ENCODE measurements around the gene DGKB.

DGKB gene

DNA sequence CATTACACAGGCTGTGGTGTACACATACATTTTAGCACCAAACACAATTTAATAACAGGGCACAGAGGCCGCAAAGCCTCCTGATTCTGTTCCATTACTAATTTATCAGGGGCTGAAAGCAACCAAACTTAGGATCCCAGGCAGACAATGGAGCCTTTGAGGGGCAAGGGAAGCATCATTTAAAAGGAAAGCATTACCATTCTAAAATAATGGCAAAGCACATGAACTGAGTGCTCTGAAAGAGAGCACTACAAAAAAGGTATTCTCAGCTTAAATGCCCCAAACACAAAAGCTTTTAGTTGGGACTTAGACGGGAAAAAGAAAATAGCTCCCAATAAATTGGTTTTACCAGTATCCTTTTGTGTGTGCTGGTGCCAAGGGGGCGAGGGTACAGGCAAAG is 631.1 kb downstream of the DGKB start:
- DNase-seq, result no peak

DNA sequence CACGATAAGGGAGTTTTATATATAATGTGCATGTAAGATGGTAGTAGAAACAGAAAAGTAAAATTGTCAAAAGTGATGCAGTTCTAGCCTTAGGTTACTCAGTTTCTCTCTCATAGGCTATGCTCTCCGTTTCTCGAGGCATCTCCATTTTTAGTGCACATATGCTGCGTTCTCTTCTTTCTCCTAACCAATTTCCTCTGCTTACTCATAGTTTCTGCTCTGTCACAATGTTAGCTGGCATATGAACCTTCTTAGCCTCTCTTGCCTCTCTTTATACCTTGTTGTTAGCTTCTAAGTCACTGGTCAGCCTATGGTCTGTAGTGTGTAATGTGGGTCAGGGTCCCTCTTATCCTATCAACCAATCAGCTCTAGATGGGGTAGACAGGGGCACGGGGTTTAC is 632.5 kb downstream of the DGKB start:
- no peak for DNase-seq

DNA sequence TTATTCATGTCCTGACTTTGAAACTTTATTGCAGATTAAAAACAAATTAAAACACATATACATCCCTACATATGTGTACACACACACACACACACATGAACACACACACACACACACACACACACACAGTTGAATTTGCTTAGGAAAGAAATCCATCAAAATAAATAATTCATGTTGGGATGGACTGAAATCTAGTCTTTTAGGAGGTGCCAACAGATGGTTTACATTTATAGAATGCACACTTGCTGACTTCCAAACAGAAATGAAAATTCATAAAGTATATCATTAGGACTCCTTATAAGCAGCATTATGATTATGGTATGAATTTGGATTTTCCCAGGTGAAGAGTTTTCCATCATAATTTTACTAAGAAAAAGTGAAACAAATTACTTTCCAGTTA is 642.5 kb downstream of the DGKB start:
- no peak for DNase-seq

DNA sequence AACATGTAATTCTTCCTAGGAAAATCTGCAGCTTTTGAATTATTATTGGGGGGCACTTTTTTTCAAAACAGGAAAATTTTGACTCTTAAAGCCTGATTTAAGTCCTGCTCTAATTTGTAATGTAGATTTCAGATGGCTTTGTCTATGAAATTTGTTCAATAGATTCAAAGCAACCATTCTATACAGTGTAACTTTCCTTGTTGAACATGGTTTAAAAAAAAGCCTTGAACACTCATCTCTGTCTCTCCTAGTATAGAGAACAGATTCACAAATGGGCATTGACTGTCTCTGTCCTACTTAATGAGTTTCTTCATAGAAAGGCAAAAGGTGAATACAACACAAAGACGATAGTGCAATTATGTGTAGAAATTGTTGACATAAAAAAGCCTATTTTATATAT is 643.7 kb downstream of the DGKB start:
- DNase-seq, result no peak

DNA sequence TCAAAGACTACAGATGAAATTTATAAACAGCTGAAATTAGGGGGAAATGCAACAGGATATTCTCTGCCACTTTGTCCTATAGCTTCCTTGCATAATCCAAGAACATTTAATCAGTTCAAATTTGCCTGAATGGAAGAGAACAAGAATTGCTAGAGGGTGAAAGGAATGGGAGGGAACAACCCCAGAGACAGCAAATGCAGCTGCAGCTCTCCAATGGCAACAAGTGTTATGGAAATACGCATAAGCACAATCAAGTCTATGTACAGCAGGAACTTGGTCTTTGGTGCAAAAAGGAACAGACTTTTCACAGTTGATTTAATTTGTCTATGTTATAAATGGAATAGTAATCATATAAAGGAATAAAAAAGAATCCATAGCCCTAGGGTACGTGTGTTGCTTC is 644.1 kb downstream of the DGKB start:
- DNase-seq, result no peak

DNA sequence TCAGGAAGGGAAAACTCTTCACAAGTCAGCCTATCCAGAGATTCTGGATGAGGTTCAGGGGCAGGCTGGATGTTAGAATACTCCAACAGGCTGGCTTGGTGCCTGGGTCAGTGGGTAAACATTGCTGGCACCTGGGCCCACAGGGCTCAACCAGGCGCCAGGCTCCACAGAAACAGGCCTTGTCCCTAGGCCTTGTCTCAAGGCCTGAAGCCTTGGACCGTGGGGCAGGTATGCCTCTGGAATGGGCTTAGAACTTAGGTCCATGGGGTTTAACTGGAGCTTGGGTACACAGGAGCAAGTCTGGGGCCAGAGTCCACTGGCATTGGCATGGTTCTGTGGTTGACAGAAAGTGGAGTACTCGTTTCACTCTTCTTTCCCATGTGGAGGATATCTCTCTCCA is 650.1 kb downstream of the DGKB start:
- no peak for DNase-seq

DNA sequence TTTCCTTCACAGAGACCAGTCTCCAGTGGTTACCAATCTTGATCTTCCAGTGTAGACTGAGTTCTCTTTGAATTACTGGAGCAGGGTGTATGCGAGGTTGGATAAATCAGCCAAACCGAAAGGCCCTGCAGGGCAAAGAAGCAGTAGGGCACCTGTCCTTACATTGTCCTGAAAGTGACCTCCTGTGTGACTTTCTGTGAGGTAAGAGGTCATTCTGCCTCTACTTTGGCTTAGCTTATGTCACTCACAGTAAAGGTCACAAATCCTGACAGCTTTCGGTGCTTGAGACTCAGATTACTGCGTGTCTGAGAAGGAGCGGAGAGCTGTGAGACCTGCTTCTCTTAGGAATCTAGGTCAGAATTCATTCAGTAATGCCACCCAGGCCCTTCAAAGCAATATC is 660.4 kb downstream of the DGKB start:
- DNase-seq, result no peak

DNA sequence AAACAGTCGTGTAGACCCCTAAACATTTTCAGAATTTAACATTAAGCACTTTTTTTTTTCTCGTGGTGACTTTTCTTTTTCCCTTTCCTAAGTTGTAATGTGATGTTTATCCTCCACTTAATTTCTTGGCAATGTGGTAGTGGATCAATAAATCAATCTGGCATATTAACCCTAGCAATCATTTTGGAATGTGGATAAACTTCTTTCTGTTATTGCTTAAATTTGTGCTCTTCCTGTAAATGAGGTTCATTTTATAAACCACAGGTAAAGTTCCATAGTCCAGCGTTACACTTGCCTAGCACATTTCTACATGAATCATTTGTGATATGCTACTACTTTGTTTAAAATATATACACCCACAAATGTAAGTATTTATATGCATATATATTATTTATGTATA is 665.7 kb downstream of the DGKB start:
- no peak for DNase-seq

DNA sequence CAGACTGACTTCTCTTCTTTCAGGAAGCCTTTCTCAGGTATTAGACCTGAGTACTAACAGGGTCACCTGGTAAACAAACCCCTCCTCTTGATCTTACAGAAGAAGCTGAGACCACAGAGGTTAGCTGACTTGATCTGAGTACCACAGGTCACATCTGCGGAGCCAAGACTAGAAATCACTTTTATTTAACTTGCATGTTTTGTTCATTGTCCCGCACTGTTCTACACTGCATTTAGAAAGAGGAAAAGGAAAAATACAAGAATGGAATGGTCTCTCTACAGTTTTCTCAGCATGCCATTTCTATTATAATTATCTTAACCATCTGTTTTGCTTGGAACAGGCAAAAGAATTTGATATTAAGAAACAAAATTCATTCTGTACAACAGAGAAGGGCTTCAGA is 667.5 kb downstream of the DGKB start:
- DNase-seq, result no peak

DNA sequence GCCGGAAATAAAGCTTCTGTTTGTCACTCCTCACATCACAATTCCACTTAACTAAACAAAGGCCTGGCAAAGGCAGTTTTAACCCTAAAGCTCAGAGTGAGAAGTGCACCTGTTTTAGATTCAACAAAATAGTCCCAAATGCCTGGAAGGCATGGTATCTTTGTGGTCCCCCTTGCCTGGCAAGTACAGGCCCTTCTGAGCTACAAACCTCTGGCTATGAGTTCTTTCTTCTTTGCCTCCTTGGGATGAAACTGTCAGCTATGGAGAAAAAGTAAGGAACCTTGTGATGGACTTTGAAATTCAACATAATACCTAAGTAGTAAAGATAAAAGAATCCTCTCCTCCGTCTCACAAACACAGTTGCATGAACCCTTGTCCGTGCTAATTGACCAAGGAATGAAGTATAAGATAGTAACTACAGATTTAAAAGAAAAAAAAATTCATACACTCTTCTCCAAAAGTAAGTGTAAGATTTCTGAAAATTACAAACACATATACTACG is 668.6 kb downstream of the DGKB start:
- no peak for DNase-seq

DNA sequence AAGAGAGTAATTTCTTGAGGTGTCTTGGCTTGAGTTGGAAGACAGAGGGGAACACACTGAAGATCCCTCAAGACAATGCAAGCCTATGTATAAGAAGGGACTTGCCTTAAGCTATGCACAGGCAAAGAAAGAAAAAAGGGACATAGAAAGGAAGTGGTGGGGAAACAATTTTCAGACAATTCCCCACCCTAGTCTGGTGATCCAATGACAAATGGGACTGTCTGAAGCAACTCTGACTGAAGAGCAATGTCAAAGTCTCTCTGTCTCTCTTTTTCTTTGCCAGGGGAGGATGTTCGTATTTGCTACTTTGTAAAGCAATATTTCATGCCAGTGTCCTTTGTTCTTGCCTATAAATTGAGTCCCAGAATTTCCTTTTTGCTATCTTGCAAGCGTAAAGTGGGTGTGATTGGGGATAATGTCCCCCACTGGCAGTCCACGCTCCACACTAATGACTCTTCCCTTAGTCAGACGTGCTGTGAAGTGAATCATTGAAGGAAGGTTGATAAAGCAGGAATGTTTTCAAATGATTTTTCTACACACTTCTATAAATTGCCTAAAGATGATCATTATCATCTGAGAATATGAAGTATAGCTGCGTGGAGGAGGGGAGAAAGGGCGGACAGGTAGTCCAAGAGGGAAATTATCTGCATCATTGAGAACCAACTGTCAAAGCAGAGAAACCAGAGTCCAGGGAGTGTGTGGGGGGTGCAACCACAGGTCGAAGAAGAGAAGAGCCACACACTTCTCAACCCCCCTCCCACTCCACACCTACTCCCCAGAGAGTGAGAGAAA is 669.3 kb downstream of the DGKB start:
- no peak for DNase-seq

DNA sequence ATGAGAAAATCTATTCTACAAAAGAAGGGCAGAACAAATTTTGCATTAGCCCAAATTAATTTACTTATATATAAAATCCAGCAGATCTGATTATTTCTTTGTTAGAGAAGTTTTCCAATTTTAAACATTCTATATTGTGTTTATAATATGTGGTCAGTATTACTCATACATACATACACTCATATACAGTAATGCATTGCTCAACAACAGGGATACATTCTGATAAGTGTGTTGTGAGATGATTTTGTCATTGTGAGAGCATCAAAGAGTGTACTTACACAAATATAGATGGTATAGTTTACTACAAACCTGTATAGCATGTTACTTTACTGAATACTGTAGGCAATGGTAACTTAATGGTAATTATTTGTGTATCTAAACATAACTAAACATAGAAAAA is 673.5 kb downstream of the DGKB start:
- DNase-seq, result no peak

DNA sequence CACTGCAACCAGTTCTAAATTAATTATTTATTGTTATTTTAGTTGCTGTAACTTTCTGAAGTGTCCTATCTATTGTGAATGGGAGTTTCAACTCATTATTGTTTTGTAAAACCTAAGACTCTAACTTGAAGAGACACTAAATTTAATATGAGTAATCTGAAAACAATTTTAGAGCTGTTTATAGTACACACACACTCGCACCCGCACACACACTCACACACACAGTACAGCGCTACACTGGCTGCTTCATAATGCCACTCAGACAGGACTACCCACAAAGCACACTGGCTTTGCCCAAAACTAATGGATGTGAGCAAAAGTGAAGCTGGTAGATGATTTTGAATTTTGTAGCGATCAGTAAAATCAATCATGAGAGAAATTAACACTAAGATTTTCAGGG is 674.2 kb downstream of the DGKB start:
- DNase-seq, result no peak

DNA sequence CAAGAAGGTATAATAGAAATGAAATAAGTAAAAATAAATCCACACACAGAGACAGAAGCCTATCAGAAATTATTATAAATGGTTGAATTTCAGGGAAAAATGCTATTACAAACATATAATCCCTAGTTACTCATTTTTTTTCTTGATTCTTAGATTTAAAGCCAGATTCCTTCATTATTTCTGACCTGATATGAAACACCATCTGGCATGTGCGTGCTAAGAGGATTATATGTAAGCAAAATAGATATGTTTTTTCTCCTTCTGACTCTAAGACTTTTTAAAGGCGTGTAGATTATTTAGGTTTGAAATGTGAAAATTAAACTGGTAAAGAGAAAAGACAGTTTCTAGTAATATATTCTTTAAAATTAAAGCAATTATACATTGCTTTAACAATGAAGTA is 676.4 kb downstream of the DGKB start:
- no peak for DNase-seq

DNA sequence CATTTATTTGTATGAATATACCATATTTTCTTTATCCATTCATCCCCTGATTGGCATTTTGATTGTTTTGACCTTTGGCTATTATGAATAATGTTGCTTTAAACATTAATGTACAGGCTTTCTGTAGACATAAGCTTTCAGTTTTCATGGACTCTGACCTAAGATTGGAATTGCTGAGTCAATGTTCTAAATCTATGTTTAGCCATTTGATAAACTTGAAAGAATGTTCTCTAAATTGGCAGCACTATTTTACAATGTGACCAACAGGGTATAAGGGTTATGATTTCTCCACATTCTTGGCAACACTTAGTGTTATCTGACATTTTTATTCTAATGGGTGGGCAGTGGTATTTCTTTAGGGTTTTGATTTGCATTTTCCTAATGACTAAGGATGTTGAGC is 683.4 kb downstream of the DGKB start:
- DNase-seq, result no peak

DNA sequence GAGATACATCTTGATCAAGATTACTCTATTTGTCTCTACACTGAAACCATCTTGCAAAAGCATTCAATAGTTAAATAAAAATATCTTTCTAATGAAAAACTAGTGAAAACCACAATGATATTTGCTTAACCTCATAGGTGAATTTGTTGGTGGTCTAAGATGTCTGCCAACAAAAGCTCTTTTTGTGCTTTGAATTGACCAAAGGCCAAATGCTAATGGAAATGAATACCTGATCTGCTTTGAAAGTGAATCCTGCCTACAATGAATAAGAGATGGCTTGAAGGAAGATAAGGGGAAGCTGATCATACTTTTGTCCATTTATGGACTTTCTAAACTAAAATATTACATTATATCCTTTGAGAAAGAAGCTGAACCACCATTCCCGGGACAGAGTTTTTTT is 684.2 kb downstream of the DGKB start:
- DNase-seq, result no peak

DNA sequence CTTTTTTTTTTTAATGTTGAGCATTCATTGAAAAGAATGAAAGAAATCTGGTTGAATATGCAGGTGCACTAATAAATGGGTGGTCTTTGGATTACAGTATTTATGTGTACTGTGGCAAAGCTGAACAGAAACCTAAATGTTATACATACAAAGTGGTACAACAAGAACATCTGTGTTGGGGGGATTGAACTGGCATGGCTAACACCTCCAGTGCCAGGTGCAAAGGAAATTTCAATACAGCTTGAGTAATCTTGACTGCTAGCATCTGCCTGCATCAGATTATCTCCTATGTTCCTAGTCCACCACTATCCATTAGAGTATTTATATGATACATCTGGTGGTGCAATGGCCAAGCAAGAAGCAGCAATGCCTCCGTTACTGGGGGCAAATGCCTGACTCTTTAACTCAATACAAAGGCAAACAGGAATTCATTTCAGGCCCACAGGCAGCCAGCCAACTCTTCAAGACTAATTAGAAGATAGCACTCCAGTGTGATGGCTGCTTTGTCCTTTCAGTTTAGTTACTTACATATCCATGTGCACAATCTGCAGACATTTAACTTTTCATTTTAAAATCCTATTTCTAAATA is 692.6 kb downstream of the DGKB start:
- DNase-seq, result no peak

DNA sequence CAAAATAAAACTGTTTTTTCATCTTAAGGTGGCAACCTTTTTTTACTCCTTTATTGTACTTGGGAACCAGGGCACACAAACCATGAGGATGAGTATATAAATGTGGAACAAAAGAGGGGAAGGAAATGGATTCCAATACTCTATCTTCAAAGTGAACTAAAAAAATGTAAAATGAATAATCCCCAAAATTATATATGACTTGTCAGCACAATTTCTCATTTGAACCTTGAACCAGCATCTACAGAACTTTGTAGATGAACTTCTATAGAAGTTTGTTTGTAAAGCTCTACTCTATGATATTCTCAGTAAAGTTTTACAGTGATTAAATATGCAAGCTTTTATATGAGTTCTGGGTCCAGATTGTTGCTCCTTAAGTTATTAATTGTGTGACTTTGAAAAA is 694.8 kb downstream of the DGKB start:
- no peak for DNase-seq

DNA sequence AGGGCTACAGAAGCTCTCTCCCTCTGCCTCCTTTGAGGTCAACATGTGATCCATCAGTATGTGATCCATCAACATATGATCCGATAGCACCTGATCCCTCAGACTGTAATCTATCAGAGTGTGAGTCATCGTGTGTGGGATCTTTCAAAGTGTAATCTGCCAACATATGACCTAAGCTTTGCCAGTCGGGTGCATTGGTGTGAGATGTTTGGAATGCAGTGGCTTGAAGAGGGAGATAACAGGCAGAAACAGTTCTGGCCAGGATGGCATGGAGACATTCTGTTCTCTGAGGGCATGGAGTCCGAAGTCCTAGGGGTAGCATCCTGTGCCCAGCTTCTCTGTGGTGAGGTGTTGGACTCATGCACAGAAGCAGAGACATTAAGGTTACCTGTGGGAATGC is 695.4 kb downstream of the DGKB start:
- no peak for DNase-seq

DNA sequence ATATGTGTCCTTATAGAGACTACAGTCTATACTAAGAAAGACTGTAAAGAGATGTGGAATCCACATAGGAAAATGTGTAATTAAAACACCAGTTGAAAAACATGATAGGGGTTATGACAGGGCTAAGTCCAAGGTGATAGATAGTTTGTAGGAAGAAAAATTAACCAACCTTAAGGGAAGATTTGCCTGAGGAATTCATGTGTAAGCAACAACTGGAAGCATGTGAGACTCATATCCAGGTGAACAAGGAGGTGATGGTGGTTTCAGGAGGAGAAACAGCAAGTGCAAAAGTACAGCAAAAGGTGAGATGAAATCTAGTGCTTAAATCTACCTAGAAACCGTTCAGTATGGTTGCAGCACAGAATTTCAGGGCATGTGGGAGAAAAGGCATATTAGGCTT is 696.4 kb downstream of the DGKB start:
- no peak for DNase-seq

DNA sequence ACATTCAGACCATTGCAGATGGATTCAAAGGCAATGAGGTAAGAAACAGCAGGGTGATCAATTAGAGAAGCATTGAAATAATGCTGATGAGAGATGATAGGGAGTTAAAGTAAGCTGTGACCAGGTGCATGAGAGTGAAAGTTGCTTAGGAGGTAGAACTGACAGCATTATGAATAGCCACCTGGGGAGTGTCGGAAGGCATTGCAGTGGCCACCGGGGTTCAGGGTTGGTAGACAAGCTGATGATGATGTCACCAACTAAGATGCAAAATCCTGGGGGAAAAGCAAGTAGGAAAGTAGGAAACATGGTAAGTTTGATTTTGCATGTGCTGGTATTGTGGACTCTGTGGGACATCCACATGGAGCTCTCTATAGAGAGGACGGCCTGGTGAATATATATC is 701.2 kb downstream of the DGKB start:
- no peak for DNase-seq

DNA sequence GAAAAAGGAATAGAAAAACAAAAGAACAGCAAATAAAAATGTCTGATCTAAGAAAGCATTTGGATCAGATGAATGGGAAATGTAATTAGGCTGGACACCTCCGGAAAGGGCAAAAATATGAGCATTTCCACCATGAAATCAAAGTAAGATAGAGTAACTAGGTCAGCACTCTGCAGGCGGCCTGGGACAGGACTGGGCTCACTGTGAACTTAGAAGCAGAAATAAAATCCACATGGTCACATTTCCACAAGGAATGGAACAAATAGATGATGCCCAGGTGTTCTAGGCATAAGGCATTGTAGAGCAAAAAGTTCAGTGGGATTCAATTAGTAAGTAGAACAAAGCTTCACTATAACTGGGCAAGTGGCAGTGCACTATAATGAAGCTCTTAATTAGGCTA is 703.2 kb downstream of the DGKB start:
- no peak for DNase-seq

DNA sequence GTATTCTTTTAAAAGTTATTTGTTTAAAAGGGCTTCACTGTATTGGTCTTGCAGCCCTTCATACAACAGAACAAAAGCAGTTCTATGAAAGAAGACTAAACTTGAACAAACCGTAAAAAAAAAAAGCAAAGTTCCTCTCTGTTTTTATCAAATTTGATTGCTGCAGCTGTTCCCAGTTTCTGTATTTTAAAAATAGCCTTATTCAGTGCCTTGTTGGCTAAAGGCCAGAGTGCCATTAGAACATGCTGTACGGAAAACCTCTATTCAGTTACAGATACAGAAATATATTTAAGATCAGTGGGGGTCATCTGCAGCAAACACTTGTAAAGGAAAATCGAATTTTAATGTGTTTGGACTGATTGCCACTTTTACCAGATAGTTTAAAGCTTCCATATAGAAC is 705.3 kb downstream of the DGKB start:
- no peak for DNase-seq

DNA sequence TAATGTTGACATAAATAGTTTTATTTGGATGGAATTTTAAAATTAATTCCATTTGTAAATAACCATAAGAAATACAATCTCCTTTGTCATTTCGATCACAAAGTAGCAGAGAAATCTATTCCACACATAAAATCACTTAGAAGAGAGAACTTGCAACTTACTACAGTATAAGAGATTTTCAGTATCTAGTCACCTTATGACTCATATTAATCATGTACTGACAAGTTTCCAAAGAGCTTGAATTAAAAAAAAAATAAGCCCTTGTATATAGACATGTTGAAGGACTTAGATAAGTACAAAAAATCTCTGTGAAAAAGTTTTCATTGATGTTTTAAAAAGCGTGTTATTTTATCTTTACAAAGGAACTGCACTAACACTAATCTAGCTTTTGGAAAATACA is 706.0 kb downstream of the DGKB start:
- no peak for DNase-seq

DNA sequence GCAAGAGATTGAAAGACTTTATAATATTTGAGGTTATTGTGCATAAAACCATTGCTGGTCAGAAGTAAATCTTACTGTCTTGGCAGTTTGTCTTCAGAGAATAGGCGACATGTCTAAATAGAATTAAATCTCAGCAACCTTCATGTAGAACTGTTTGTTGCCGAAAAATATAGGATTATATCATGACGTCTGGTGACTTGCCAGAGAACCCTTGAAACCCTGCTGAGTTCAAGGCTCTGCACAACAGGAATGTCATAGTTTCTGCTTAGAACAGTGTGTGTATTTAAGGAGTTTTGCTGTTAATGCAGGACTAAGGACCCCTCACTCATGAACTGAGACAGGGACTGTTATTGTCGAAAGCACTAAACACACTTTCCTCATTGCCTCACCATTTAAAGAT is 706.7 kb downstream of the DGKB start:
- no peak for DNase-seq

Data from right forelimb (tissue), 1 donor.